ENCODE results near the gene CAMK1D.

The CAMK1D gene

GRCh38 chr10:12684784-12685183 lies 335.4 kb downstream of the CAMK1D start:
- no peak overlapping the region for H3K4me3 ChIP-seq (ENCODE audit: low read depth, low read length)
- no peak for TF ChIP-seq CTCF (IDR thresholded peaks at IDR 0.05; ENCODE audit: low read depth, low read length)
- in situ Hi-C loops (cut with HindIII; ENCODE audit: low sequenced_read_pairs) = no loop called here
- DNase-seq (ENCODE audit: low read depth, low spot score) = no peak

GRCh38 chr10:12685261-12686058 lies 336.1 kb downstream of the CAMK1D start:
- in situ Hi-C loops (cut with HindIII; ENCODE audit: low sequenced_read_pairs) = no loop called here
- peak; percentile 12 for DNase-seq (ENCODE audit: low read depth, low spot score)
- H3K4me3 ChIP-seq (ENCODE audit: low read depth, low read length) = no peak overlapping the region
- TF ChIP-seq CTCF (IDR thresholded peaks at IDR 0.05; ENCODE audit: low read depth, low read length) = no peak

- in situ Hi-C loops (cut with HindIII; ENCODE audit: low sequenced_read_pairs) = no loop called here
- no peak overlapping the region for H3K4me3 ChIP-seq (ENCODE audit: low read depth, low read length)
- no peak for TF ChIP-seq CTCF (IDR thresholded peaks at IDR 0.05; ENCODE audit: low read depth, low read length)
- no peak for DNase-seq (ENCODE audit: low read depth, low spot score)
These were observed 338.6 kb downstream of the CAMK1D start for GRCh38 chr10:12687996-12688395.

- in situ Hi-C loops (cut with HindIII; ENCODE audit: low sequenced_read_pairs) = no loop called here
- no peak overlapping the region for H3K4me3 ChIP-seq (ENCODE audit: low read depth, low read length)
- no peak for TF ChIP-seq CTCF (IDR thresholded peaks at IDR 0.05; ENCODE audit: low read depth, low read length)
- no peak for DNase-seq (ENCODE audit: low read depth, low spot score)
These were observed 340.5 kb downstream of the CAMK1D start for GRCh38 chr10:12689893-12690292.

- H3K4me3 ChIP-seq (ENCODE audit: low read depth, low read length) = no peak overlapping the region
- in situ Hi-C loops (cut with HindIII; ENCODE audit: low sequenced_read_pairs) = no loop called here
- peak; percentile 20 for DNase-seq (ENCODE audit: low read depth, low spot score)
- no peak for TF ChIP-seq CTCF (IDR thresholded peaks at IDR 0.05; ENCODE audit: low read depth, low read length)
These were observed 341.3 kb downstream of the CAMK1D start for GRCh38 chr10:12690525-12691126.

GRCh38 chr10:12691596-12691995 lies 342.2 kb downstream of the CAMK1D start:
- no peak for TF ChIP-seq CTCF (IDR thresholded peaks at IDR 0.05; ENCODE audit: low read depth, low read length)
- in situ Hi-C loops (cut with HindIII; ENCODE audit: low sequenced_read_pairs) = no loop called here
- DNase-seq (ENCODE audit: low read depth, low spot score) = no peak
- no peak overlapping the region for H3K4me3 ChIP-seq (ENCODE audit: low read depth, low read length)

Data from astrocyte of the spinal cord (primary cell).